Measurements from ENCODE around the gene KLF15. TPM values are rescaled to one million over a fixed set of nuclear protein-coding genes. Genes with fewer than 3 reads are reported as not detected.

KLF15 gene
- total RNA-seq, 1 experiment from 2014 or later: 14.7 TPM

DNA sequence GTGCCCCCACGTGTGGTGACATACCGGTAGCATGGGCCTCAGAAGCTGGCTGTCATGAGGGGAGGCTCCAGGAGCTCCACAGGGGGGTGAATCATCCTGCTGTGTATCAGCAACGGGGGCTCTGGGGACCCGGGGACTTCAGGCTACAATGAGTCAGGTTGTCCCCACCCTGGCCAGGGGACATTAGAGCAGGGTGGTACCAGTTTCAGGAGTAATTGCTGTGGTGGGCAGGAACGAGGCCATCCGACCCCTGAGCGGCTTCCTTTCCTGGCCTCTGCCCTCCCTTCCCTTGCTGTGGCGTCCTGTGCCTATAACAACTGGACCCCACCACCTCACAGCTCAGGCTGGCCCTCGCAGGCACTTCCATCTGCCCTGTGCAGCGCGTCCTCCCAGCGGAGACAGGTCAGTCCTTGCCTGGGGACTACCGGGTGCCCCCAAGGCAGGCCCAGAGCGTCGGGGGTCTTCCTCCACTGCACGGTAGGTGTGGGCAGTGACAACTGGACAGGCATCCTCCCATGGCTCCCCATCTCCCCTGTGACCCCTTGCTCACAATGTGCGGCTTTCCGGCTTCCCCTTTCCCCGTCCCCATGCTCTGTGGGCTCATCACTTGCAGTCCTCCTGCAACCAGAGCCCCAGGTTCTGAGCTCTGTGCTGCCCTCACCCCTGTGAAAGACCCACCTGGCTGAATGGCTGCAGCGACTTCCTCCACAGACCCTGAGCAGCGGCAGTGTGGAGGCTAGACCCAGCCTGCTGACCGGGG, 57.0 kb downstream of the KLF15 start (continued):
- TF ChIP-seq, protein P1, sequence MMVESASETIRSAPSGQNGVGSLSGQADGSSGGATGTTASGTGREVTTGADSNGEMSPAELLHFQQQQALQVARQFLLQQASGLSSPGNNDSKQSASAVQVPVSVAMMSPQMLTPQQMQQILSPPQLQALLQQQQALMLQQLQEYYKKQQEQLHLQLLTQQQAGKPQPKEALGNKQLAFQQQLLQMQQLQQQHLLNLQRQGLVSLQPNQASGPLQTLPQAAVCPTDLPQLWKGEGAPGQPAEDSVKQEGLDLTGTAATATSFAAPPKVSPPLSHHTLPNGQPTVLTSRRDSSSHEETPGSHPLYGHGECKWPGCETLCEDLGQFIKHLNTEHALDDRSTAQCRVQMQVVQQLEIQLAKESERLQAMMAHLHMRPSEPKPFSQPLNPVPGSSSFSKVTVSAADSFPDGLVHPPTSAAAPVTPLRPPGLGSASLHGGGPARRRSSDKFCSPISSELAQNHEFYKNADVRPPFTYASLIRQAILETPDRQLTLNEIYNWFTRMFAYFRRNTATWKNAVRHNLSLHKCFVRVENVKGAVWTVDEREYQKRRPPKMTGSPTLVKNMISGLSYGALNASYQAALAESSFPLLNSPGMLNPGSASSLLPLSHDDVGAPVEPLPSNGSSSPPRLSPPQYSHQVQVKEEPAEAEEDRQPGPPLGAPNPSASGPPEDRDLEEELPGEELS (CRISPR knock-in tag; IDR thresholded peaks at IDR 0.05): no peak
- TF ChIP-seq TP53 (CRISPR knock-in tag; IDR thresholded peaks at IDR 0.05): no peak

DNA sequence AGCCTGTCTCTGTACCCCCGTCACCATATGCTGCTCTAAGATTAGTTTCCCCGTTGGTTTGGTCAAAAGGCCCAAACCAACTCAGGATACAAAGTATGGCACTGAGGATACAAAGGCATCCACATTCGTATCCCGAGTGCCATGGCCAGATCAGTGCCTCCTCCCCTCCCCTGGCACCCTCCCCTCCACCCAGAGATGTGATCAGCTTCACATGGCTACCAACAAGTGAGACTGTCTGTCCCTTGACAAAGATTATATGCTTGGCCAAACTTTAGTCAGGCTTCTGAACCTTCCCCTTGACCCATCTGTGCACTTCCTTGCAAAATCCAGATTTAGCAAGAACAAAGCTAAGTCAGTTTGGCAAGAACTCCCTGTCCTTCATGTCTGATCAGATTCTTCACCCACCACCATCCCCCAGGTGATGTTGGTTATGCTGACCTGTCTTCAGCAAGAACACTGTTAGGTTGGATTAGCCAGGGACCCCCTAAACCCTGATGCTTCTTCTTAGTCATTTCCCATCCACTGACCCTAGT, 61.7 kb downstream of the KLF15 start:
- POLR2A ChIA-PET: no interaction called here
- Mint-ChIP-seq H3K27me3 (ENCODE audit: low read depth) (peaks cover 5% of the 10 kb centered on the region), H3K9me3 (peaks cover 10% of the 10 kb centered on the region), H3K27ac (no peak overlapping the region), H3K4me1 (peaks cover 13% of the 10 kb centered on the region), H3K4me3 (no peak overlapping the region), H3K36me3 (no peaks in the 10 kb centered on the region)
- CTCF ChIA-PET: interaction anchor here (1.6 kb wide), 1 partner anchor 94 kb away, joined by 4 read pairs; no protein-coding TSS in a partner anchor
- DNase-seq (ENCODE audit: low spot score) (no peak), ATAC-seq (no peak)
- TF ChIP-seq TCF7 (CRISPR knock-in tag; IDR thresholded peaks at IDR 0.05; ENCODE audit: low read depth) (no peak), TEAD4 (CRISPR knock-in tag; IDR thresholded peaks at IDR 0.05) (no peak), ETV6 (CRISPR knock-in tag; IDR thresholded peaks at IDR 0.05) (no peak), JAZF1 (CRISPR knock-in tag; IDR thresholded peaks at IDR 0.05) (no peak), MYBL2 (CRISPR knock-in tag; IDR thresholded peaks at IDR 0.05) (no peak), ZNF121 (CRISPR knock-in tag; IDR thresholded peaks at IDR 0.05) (no peak)
- TF ChIP-seq, protein P2, sequence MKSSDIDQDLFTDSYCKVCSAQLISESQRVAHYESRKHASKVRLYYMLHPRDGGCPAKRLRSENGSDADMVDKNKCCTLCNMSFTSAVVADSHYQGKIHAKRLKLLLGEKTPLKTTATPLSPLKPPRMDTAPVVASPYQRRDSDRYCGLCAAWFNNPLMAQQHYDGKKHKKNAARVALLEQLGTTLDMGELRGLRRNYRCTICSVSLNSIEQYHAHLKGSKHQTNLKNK (CRISPR knock-in tag; IDR thresholded peaks at IDR 0.05): no peak
- TF ChIP-seq, protein P3, sequence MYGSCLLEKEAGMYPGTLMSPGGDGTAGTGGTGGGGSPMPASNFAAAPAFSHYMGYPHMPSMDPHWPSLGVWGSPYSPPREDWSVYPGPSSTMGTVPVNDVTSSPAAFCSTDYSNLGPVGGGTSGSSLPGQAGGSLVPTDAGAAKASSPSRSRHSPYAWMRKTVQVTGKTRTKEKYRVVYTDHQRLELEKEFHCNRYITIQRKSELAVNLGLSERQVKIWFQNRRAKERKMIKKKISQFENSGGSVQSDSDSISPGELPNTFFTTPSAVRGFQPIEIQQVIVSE (CRISPR knock-in tag; IDR thresholded peaks at IDR 0.05; ENCODE audit: borderline replicate concordance): no peak
- TF ChIP-seq, protein P4, sequence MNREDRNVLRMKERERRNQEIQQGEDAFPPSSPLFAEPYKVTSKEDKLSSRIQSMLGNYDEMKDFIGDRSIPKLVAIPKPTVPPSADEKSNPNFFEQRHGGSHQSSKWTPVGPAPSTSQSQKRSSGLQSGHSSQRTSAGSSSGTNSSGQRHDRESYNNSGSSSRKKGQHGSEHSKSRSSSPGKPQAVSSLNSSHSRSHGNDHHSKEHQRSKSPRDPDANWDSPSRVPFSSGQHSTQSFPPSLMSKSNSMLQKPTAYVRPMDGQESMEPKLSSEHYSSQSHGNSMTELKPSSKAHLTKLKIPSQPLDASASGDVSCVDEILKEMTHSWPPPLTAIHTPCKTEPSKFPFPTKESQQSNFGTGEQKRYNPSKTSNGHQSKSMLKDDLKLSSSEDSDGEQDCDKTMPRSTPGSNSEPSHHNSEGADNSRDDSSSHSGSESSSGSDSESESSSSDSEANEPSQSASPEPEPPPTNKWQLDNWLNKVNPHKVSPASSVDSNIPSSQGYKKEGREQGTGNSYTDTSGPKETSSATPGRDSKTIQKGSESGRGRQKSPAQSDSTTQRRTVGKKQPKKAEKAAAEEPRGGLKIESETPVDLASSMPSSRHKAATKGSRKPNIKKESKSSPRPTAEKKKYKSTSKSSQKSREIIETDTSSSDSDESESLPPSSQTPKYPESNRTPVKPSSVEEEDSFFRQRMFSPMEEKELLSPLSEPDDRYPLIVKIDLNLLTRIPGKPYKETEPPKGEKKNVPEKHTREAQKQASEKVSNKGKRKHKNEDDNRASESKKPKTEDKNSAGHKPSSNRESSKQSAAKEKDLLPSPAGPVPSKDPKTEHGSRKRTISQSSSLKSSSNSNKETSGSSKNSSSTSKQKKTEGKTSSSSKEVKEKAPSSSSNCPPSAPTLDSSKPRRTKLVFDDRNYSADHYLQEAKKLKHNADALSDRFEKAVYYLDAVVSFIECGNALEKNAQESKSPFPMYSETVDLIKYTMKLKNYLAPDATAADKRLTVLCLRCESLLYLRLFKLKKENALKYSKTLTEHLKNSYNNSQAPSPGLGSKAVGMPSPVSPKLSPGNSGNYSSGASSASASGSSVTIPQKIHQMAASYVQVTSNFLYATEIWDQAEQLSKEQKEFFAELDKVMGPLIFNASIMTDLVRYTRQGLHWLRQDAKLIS (CRISPR knock-in tag; IDR thresholded peaks at IDR 0.05; ENCODE audit: borderline replicate concordance): no peak

DNA sequence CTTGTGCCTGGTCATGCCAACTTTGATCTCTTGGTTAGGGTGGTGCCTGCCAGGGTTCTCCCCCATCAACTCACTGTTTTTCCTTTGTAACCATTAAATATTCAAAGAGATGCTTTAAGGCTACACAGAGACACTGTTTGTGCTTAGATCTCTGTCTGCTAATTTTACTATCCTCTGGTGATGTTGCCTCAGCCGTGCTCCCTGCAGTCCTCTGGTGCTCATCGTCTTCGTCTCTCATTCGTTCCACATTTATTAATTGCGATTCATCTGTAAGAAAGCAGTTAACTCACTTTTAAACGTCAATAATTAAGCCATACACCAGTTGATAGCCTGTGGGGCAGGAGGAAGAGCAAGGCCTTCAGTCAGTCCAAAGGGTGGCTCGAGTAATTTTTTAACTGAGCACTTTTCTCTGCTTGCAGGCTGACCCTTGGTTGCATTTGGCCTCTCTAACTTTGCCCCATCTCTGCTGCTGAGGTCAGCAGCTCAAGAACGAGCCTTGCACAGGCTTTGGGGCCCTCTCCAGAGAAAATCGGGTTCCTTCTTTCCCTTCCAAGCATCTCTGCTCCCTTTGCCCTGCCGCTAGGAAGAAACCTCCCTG, 62.9 kb downstream of the KLF15 start:
- peaks cover 10% of the 10 kb centered on the region for H3K9me3 Mint-ChIP-seq
- ChIA-PET POLR2A (no interaction called here), CTCF (no interaction called here)
- H3K4me1 Mint-ChIP-seq: peaks cover 20% of the 10 kb centered on the region
- no peak overlapping the region for H3K4me3 Mint-ChIP-seq
- no peaks in the 10 kb centered on the region for H3K36me3 Mint-ChIP-seq
- no peak overlapping the region for H3K27ac Mint-ChIP-seq
- no peak for ATAC-seq
- peaks cover 15% of the 10 kb centered on the region for H3K27me3 Mint-ChIP-seq (ENCODE audit: low read depth)
- no peak for DNase-seq (ENCODE audit: low spot score)
- TF ChIP-seq OVOL2 (CRISPR knock-in tag; IDR thresholded peaks at IDR 0.05; ENCODE audit: borderline replicate concordance) (no peak), ETV6 (CRISPR knock-in tag; IDR thresholded peaks at IDR 0.05) (no peak), PRRX2 (CRISPR knock-in tag; IDR thresholded peaks at IDR 0.05) (no peak), NR1H2 (CRISPR knock-in tag; IDR thresholded peaks at IDR 0.05) (no peak), ATF1 (CRISPR knock-in tag; IDR thresholded peaks at IDR 0.05) (no peak), JAZF1 (CRISPR knock-in tag; IDR thresholded peaks at IDR 0.05) (no peak)
- TF ChIP-seq, protein P5, sequence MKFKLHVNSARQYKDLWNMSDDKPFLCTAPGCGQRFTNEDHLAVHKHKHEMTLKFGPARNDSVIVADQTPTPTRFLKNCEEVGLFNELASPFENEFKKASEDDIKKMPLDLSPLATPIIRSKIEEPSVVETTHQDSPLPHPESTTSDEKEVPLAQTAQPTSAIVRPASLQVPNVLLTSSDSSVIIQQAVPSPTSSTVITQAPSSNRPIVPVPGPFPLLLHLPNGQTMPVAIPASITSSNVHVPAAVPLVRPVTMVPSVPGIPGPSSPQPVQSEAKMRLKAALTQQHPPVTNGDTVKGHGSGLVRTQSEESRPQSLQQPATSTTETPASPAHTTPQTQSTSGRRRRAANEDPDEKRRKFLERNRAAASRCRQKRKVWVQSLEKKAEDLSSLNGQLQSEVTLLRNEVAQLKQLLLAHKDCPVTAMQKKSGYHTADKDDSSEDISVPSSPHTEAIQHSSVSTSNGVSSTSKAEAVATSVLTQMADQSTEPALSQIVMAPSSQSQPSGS (CRISPR knock-in tag; IDR thresholded peaks at IDR 0.05; ENCODE audit: borderline replicate concordance, low read depth): no peak
- TF ChIP-seq, protein P6, sequence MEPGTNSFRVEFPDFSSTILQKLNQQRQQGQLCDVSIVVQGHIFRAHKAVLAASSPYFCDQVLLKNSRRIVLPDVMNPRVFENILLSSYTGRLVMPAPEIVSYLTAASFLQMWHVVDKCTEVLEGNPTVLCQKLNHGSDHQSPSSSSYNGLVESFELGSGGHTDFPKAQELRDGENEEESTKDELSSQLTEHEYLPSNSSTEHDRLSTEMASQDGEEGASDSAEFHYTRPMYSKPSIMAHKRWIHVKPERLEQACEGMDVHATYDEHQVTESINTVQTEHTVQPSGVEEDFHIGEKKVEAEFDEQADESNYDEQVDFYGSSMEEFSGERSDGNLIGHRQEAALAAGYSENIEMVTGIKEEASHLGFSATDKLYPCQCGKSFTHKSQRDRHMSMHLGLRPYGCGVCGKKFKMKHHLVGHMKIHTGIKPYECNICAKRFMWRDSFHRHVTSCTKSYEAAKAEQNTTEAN (CRISPR knock-in tag; IDR thresholded peaks at IDR 0.05): no peak
- TF ChIP-seq, protein P7, sequence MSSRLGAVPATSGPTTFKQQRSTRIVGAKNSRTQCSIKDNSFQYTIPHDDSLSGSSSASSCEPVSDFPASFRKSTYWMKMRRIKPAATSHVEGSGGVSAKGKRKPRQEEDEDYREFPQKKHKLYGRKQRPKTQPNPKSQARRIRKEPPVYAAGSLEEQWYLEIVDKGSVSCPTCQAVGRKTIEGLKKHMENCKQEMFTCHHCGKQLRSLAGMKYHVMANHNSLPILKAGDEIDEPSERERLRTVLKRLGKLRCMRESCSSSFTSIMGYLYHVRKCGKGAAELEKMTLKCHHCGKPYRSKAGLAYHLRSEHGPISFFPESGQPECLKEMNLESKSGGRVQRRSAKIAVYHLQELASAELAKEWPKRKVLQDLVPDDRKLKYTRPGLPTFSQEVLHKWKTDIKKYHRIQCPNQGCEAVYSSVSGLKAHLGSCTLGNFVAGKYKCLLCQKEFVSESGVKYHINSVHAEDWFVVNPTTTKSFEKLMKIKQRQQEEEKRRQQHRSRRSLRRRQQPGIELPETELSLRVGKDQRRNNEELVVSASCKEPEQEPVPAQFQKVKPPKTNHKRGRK (CRISPR knock-in tag; IDR thresholded peaks at IDR 0.05; ENCODE audit: borderline replicate concordance): no peak
- TF ChIP-seq, protein P8, sequence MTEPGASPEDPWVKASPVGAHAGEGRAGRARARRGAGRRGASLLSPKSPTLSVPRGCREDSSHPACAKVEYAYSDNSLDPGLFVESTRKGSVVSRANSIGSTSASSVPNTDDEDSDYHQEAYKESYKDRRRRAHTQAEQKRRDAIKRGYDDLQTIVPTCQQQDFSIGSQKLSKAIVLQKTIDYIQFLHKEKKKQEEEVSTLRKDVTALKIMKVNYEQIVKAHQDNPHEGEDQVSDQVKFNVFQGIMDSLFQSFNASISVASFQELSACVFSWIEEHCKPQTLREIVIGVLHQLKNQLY (CRISPR knock-in tag; IDR thresholded peaks at IDR 0.05): no peak

Data from WTC11 (cell line).